A673 (cell line): ENCODE data around the gene DIP2A.

Experiments
- CTCF ChIP-seq: fragments of 300-800, 200-600 bp; sonication (generic); conservative IDR thresholded peaks from 2 replicates; pipeline ENCODE4 v1.5.1; 2017; ENCODE audit warnings: low read depth, mild to moderate bottlenecking, antibody characterized with exemption, low read length, moderate library complexity, mixed read lengths
- EZH2 ChIP-seq: fragments of 200-600 bp; sonication (generic); IDR thresholded peaks from 2 replicates; pipeline ENCODE4 v1.6.1; 2017; ENCODE audit warnings: borderline replicate concordance, low read depth, mild to moderate bottlenecking, mixed read lengths, antibody characterized with exemption, low read length; ENCODE audit not compliant: poor library complexity, severe bottlenecking

- TF ChIP-seq CTCF, result no peak
- TF ChIP-seq EZH2, result no peak
Measured at GRCh38 chr21:46600978-46601377, 142.3 kb downstream of the DIP2A start.
